Activated CD8-positive, alpha-beta memory T cell treated with anti-CD3 and anti-CD28 coated beads for 1 hour (primary cell): ENCODE measurements around the gene ADAD2.

ENCODE experiments used
- DNase-seq, 2 donors: peaks; one replicate each; pipeline ENCODE4 v3.0.0-alpha.2; 2020; ENCODE audit warnings: low read depth in 1 of 2; ENCODE audit errors: extremely low read depth in 1 of 2

The ADAD2 gene

DNA sequence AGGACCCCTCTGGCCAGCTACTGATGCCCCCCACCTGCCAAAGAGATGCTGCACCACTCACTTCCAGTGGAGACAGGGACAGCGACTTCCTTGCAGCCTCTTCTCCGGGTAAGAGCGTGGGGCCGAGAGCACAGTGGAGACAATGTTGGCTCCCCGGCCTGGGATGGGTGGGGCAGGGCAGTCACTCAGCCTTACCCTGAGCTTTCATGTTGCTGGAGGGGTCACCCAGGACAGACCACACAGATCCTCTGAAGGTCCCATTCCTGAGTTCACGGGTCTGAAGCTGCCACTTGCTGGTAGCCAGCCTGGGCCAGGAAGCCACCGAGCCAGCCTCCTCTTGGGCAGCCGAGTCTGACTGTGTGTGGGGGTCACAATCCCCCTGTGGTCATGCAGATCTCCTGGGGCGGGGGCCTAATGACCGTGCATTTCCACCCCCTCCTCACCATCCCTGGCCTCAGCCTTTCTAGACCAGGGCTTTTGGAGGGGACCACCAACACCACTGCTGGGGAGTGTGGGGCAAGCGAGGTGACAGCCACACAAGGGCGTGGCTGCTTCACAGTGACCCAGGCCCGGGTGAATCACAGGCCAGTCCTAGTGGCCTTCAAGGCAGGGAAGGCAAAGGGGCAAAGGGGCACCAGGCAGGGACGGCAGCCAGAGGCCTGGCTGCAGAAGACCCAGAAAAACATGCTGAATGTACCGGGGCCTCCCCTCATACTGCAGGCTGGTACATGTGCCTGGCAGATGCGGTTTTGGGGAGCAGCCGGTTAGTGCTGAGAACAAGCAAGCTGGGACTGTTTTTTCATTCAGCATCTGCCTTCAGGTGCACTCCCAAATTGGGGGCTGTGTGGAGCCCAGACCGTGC is 14.5 kb upstream of the ADAD2 start:
- DNase-seq, result no peak

DNA sequence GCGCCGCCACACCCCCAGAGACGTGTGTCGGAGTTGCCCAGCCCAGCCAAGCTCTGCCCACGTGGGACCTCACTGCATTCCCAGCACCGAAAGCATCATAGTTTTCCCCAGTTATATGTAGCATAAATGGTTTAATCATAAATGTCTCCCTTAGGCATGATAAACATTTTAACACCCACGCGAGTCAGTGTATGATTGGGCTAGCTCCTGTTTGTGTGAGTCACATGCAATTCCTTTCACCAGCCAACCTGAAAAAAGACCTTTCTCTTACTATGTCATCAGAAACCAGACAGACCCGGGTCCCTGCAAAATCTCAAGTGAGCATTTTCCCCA is 13.2 kb upstream of the ADAD2 start:
- no peak for DNase-seq

DNA sequence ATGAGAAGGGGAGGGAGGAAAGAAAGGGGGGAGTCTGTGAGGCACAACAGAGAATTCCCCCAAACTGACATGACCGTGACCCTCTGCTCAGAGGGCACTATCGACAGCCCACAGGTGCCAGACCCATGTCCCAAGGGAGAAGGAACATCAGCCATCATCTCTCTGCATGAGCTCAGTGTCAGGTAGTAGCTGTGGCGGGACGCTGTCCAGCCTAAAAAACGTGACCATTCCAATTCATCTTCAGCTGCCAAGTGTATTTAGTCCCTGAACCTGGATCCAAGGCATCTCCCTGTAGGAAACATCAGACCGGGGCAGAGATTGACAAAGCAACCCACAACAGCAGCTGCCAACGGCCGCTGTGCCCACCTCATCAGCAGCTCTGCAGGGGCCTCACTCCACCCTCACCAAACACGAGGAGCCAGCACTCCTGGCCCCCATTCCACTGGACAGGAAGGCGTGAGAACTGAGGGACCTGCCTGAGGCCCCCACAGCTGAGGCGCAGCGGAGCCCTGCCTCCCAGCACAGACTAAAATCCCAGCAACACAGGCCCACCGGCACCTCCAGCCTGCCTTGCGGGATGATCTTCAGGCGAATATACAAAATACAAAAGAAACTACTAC is 12.7 kb upstream of the ADAD2 start:
- DNase-seq, result no peak

DNA sequence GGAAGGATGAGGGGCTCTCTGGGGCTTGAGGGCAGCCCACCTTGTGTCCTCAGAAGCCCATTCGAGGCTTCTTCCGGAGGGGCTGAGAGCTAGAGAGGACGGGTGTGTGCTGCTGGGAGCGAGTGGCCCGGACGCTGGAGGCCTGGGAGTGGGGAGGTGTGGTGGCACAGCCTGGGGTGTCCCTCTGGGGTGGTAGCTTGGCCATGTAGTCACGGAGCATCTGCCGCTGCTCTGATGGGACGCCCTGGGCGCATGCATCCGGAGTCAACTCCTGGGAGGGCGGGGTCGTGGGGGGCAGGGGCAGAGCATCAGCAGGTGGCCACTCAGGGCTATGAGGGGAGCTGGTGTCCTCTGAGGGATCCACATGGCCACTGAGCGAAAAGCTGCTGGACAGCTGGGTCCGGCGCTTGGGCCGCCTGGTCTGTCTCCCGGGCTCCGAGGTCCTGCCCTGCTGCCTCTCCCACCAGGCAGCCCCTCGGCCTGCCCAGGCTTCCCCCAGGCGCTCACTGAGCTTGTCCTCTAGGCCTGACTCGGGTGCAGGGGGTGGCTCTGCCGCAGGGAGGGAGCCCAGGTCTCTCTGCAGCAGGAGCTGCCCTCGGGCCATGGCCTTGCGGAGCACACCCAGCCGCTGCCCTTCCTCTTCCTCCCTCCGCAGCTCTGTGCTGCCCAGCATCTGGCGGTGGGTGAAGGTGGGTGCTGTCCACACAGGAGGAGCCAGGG is 11.9 kb upstream of the ADAD2 start:
- no peak for DNase-seq

DNA sequence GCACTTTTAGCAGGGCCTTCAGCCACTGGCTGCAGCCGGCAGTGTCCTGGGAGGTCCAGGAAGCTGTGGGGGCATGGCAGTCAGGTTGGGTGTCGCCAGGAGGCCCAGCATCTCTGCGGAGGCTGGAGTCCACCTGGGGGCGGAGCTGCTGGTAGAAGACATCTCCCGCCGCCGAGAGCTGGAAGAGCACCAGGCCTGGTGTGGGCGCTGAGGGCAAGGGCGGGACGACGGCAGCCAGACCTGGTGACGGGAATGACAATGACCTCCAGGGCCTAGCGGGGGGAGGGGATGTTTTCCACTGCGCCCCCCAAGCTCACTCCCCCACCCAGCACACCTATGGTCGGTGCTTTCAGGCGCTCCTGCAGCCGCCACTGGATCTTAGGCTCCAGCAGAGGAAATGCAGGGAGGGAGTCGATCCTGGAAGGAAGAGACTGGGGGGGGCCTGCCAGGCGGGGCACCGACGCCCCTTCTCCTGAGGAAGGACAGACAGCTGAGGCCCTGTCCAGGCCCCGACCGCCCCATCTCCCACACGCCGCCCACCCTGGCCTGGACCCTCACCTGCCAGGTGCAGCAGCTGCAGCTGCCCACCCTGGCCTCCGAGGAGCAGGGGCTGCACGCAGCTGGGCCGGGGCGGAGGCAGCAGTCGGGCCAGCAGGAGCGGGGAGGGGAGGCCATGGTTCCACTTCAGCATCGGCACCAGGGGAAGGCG is 11.2 kb upstream of the ADAD2 start:
- DNase-seq, result no peak

DNA sequence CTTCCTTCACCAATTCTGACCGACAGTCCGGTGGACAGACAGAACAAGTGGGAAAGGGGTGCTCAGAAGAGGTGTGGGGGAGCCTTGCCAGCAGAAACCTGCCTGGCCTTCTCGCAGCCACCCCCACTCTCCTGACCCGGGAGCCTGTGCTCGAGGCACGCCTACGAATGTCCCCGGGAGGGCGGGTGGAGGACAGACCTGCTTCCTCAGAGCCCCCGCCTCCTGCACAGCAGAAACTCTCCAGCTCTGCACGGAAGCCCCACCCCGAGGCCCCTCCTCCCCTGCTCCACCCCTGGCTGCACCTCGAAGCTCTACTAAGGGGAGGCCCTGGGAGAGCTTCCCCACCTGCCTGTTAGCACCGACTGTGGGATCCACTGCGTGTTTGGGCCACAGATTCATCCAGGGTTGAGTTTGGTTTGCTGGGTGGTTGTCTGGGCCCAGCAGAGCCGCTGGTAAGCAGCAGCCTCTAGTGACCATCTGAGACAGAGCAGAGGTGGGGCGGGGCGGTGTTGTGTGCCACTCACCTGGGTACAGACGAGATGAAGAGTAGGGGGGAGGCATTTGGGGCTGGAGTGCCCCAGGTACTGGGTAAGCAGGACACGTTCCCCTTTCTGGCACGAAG is 10.3 kb upstream of the ADAD2 start:
- no peak for DNase-seq

DNA sequence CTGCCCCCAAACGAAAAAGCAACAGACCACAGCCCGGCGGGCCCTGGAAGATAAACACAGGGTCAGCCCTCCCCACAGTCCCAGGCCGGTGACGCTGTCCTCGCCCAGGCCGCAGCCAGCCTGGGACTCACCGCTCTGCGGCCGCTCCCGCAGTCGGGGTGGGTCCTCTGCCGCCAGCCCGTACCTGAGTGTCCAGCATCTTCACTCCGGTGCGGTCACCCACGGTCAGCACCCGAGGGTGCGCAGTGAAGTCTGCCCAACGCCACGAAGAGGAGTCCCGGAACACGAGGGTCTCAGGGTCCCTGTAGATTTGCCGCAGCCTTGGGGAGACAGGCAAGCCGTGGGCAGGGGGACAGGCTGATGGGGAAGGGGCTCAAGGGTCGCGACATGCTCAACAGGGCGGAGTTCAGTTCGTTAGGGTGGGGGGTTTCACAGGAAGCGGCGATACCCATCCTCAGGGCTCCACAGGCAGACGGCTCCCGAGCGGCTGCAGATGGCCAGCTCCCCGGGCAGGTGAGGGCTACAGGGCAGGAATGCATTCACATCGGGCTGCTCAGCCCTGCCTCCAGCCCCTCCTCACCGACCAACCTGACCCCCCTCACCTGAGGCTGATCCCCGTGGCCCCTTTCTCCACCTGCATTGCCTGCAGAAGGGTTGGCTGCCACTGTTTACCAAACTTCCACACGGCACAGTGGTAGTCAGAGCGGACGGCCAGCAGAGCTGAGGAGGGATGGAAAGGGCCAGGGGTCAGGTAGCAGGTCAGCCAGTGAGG is 9.6 kb upstream of the ADAD2 start:
- DNase-seq, result no peak

DNA sequence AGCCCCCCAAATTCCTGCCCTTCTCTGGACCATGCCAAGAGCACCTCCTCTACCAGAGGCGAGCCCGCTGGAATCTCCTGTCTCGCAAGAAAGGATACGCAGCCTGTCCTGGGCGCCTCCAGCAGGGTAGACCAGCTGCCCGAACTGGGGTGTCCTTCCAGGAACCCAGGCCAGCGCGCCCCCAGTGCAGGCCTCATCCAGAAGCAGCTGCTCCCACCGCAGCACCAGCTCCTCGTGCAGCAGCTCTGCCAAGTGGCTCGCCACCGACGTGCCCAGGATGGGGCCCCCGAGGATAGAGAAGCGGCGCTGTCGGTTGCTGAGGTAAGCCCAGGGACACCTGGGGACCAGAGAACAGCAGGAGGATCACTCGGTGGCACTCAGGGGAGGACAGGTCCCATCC is 8.9 kb upstream of the ADAD2 start:
- no peak for DNase-seq

DNA sequence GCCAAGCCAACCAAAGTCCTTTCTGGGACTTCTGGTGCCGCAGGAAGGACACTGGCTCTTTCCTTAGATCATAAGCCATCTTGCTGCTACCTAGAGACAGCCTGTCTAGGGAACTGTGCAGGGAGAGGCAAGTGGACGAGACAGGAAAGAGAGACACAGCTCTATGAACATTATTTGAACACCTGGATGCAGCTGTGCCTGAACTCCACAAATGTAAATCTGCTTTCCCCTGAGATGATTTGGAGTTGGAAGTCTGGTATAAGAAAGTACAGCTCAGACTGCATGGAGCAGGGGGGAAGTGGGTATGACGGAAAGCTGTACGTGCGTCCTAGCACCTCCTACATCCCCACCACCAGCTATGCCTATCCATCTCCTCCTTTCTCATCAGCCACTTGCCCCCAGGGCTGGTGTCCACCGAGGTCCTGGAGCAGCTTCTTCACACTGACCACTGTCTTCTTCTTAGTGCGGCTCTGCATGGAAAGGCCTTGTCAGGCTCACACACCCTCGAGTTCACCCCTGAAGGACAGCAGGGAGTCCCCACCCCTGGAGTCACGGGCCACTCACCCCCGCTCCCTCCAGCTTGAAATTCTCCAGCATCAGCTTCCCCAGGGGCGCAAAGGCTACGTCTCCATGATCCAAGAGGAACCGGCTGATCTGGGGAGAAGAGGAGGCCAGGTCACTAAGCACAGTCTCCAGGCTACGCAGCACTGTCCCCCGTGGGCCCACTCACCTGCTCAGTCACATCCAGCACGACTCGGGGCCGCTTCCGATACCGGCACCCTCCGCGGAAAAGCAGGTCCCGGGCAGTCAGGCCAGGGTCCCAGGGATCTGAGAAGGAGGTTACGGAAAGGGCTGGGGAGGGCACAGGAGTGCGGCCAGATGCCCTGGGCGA is 8.0 kb upstream of the ADAD2 start:
- no peak for DNase-seq

DNA sequence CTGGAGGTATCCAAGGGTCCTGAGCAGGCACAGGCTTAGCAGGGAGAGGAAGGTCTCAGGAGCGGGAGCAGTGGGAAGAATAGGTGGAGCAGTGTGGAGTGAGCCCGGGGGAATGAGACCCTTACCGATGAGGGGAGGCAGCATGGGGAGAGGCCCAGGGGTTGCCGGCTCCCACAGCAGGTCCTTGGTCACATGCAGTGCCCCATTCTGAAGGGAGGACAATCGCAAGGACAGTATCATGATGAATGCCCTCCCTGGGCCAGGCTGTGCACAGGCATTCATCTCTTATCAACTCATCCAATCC is 7.4 kb upstream of the ADAD2 start:
- no peak for DNase-seq

DNA sequence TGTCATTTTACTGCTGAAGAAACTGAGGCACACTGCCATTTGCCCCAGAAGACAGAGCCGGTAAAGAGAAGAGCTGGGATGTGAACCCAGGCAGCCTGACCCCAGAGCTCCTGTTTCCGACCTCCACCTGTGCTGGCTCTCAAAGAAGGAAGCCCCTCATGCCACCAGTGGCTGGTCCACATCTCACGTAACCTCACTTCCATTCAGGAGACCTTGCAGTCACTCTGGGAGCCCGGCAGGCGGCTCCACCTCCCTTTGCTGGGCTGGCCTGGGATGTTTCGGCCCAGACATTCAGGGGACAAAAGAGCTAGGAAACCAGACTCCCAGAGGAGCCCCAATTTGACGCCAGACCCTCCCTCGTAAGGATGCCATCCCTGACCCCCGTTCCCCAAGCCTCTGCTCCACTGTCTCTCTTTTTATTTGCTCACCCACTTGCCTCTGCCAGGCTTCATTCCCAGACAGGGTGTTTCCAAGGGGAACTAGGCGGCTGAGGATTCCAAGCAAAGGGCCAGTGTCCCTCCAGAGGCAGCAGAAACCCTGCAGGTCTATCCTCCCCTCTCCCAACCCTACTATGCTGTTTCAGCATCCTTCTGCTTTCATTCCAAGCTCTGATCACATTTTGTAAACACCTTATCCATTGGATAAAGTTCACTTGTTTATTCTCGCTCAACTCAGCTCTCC is 6.9 kb upstream of the ADAD2 start:
- no peak for DNase-seq

DNA sequence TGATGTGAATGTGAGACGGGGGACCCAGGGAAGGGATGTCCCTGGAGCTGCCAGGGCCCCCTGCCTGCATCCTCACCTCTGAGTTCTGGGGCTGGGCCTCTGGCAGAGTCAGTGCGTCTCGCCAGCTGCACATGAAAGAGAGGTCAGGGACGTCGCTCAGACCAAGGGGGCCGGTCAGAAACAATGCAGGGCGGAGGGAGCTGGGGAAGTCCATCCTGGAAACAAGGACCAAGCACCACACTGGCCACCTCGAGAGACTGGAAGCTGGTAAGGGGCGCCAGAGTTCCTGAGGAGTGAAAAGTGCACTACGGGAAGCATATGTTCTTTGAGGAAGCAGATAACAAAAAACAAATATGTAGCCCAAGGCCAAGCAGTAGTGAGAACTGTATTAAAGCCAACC is 6.2 kb upstream of the ADAD2 start:
- no peak for DNase-seq

DNA sequence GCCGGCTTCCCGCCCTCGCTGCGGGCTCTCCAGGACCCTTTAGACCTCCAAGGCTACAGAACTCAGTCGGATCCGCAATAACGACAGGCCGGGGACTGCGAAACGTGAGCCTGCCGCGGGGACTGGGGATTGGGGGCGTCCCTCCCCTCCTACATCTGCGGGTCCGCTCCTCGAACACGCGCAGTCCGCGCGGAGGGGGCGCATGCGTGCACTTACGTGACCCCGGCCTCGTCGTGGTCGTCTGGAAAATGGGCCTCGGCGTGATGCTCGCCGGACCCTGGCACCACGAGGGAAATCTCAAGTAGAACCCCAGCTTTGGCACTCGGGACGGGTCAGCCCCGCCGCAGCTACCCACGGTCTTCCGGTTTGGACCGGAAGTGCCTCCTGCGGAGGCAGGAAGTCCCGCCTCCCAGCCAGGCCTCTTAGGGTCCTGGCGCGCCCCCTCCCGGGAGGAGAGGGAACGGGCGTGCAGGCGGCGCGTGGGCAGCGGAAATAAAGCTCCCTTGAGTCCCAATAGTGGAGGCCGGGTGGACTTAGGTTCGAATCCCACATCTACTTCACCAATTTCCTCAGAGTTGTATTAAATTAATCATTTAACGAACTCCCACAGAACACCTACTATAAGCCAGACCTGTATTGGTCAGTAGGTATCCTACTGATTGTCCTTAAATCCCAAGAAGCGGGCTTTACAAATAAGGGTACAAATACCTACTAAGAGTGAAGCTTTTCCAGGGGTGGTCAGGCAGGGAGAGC is 4.1 kb upstream of the ADAD2 start, which contains the start of gene TAF1C:
TAF1C (minus strand) TSS at position 373 of the 753 bp plus-strand sequence. CDS start 2,069 bp downstream, outside the sequence.
- peak; percentile 65 to 86 for DNase-seq

DNA sequence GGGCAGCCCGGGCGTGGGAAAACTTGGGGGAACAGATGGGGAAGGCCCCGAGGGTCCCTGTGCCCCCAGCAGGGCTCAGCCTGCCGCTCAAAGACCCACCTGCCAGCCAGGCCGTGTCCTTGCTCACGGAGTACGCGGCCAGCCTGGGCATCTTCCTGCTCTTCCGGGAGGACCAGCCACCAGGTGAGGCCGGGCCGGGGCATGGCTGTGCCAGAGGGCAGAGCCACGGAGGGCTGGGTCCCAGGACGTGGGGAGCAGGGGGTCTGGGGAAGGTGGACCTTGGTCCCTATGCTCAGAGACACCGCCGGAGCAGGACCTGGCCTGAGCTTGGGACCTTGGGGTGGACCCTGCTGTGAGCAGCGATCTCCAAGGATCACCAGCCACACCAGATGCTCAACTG is 509 bp downstream of the ADAD2 start:
- no peak for DNase-seq

DNA sequence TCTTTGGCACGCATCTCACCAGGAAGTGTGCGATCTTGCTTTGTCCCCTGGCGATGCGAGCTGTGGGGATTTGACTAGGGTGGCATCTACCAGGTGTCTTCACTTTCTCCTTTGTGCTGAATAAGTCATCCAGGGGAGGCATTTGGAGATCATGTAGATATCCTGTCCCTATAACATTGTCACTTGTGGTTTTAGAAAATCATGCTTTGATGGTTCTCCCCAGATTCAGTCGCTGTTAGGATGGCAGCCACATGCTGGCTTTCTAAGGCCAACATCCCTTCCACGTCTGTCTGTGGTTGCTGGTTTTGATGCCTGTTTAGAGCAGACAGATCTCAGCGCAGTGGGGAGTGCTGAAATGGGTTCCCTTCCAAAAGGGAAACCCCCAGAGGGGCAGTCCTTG is 2.5 kb downstream of the ADAD2 start:
- no peak for DNase-seq

DNA sequence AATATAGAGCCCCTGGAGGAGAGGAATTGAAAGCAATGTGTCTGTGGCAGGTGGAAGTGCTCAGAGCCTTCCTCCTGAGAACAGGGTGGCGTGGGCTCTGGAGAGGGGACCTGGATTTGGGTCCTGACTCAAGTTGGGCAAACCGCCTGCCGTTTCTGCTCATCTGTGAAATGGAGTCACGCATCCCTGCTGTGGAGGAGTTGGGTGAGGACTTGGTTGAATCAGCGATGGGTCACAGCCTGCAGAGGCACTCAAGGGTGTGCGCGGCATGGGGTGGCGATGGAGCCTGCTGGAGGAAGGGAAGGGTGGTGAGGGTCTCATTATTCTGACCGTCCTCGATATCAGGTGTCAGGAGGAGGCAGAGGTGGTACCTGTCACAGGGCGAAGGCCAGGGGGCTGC is 3.1 kb downstream of the ADAD2 start:
- no peak for DNase-seq

DNA sequence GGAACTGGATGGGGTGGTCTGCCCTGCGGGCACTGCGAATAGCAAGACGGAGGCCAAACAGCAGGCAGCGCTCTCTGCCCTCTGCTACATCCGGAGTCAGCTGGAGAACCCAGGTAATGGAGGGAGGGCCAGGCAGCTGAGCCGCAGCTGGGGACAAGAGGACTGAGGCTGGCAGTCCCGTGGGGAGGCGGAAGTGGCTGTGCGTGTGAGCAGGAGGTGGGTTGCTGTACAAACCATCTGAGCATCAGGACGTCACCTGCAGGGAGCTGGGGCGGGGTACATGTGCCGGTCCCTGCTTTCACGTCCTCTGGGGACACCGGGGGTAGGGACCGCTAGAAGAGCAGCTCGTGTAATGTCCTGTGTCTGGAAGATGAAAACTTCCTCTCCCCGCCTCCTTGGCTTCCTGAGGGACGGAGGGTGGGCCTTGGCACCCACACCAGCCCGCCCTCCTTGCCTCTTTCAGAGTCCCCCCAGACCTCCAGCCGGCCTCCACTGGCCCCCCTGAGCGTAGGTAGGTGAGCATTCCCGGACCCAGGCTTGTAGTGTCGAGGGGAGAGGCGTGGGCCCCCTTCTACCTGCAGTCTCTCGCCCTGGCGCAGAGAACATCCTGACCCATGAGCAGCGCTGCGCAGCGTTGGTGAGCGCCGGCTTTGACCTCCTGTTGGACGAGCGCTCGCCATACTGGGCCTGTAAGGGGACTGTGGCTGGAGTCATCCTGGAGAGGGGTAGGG is 3.7 kb downstream of the ADAD2 start:
- no peak for DNase-seq
